ENCODE data around the gene DDX28.
"Not testable (repeated sequence)": the region's sequence is repeated elsewhere in the genome, so short reads cannot be mapped to it uniquely, and the experiment has no call there.

DDX28 gene

GRCh38 chr16:67993207-67994039, 29.6 kb downstream of the DDX28 start:
- DNase-seq: peak; percentile 63

- no peak for DNase-seq
These were observed 30.3 kb downstream of the DDX28 start for GRCh38 chr16:67992661-67993206.

- DNase-seq: no peak
These were observed 33.0 kb downstream of the DDX28 start for GRCh38 chr16:67990018-67990386.

GRCh38 chr16:67989322-67990017, 33.6 kb downstream of the DDX28 start:
- DNase-seq: no peak

- no peak for DNase-seq
These were observed 34.4 kb downstream of the DDX28 start for GRCh38 chr16:67988675-67989074.

GRCh38 chr16:67987460-67988160, 35.4 kb downstream of the DDX28 start:
- no peak for DNase-seq

GRCh38 chr16:67986949-67987348, 36.1 kb downstream of the DDX28 start:
- no peak for DNase-seq

GRCh38 chr16:67982011-67982696, 40.9 kb downstream of the DDX28 start:
- DNase-seq: no peak

GRCh38 chr16:67979955-67980678, 42.9 kb downstream of the DDX28 start, which contains the start of gene DPEP3:
Gene DPEP3 (minus strand): TSS chr16:67980499. CDS start chr16:67980380, 119 bp downstream.
- no peak for DNase-seq

GRCh38 chr16:67977469-67978227, 45.4 kb downstream of the DDX28 start:
- DNase-seq: no peak

- DNase-seq: no peak
These were observed 46.0 kb downstream of the DDX28 start for GRCh38 chr16:67977005-67977404.

GRCh38 chr16:67976205-67976604, 46.8 kb downstream of the DDX28 start:
- no peak for DNase-seq

- no peak for DNase-seq
These were observed 47.5 kb downstream of the DDX28 start for GRCh38 chr16:67975321-67976105.

- DNase-seq: not testable (repeated sequence)
These were observed 50.7 kb downstream of the DDX28 start for GRCh38 chr16:67972285-67972684.

GRCh38 chr16:67971111-67971510, 51.9 kb downstream of the DDX28 start:
- no peak for DNase-seq
